GOT3 (cell line): ENCODE results near the gene MICU1.
"Not testable (repeated sequence)": the region's sequence is repeated elsewhere in the genome, so short reads cannot be mapped to it uniquely, and the experiment has no call there.

Experiments used
- DNase-seq: peaks from one replicate; lab custom pipeline; 2025; ENCODE audit warnings: mixed read lengths; lab: John Stamatoyannopoulos, UW

The MICU1 gene

DNA sequence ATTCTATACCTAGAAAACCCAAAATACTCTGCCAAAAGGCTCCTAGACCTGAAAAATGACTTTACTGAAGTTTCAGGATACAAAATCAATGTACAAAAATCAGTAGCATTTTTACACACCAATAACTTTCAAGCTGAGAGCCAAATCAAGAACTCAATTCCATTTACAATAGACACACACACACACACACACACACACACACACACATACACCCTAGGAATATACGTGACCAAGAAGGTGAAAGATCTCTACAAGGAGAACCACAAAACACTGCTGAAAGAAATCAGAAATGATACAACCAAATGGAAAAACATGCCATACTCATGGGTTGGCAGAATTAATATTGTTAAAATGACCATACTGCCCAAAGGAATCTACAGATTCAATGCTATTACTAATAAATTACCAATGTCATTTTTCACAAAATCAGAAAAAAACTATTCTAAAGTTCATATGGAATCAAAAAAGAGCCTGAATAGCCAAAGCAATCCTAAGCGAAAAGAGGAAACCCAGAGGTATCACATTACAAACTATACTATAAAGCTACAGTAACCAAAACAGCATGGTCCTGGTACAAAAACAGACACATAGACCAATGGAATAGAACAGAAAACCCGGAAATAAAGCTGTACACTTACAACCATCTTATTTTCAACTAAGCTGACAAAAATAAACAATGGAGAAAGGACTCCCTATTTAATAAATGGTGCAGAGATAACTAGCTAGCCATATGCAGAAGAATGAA, 122.0 kb downstream of the MICU1 start:
- no peak for DNase-seq

- no peak for DNase-seq
Observed at GRCh38 chr10:72503241-72503640, 122.6 kb downstream of the MICU1 start.

DNA sequence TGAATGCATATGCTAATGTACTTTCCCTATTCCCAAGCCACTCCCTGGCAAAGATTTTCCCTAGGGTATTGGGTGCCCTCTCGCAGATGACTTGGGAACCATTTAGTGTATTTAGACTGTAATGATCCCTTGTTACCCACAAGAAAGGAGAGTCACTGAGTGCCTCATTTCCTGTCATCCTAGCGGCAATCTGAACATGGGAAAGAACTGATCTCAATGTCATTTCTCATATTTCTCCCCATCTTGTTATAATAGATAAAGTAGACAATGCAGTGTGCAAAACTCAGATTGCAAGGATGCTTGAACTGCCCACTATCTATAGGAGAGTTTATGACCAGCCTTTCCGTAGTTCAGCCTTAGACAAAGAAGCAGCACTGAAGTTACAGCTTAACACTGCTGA, 123.3 kb downstream of the MICU1 start:
- no peak for DNase-seq

DNA sequence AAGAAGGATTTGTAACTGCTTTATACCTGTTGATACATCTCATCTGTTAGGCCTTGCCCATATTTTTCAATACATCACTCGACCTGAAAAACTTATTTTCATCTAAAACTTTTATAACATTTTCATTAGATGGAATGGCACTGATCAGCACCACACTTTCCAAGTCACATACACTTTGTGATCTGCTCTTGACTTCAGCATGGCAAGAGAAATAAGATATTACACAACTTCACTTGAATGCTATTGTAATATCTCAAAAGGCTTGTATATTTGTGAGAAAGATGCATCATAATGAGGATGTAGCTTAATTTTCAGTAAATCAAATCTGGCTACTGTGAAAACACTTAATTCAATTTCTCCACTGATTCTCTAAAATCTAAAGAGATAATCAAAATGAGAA, 126.2 kb downstream of the MICU1 start:
- no peak for DNase-seq

- DNase-seq = no peak
Observed at GRCh38 chr10:72490951-72491350, 134.9 kb downstream of the MICU1 start.

GRCh38 chr10:72487521-72487920, 138.4 kb downstream of the MICU1 start:
- DNase-seq = no peak

DNA sequence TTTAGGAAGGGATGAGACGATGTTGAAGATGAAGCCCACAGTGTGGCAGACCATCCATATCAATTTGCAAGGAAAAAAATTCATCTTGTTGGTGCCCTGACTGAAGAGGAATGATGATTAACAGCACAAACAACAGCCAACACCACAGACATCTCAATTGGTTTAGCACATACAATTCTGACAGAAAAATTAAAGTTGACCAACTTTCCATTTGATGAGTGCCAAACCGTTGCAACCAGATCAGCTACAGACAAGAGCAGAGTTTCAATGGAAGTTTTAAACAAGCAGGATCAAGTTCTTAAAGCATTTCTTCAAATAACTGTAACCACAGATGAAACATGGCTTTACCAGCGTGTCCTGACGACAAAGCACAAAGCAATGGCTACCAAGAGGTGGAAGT, 138.8 kb downstream of the MICU1 start:
- DNase-seq = no peak

DNA sequence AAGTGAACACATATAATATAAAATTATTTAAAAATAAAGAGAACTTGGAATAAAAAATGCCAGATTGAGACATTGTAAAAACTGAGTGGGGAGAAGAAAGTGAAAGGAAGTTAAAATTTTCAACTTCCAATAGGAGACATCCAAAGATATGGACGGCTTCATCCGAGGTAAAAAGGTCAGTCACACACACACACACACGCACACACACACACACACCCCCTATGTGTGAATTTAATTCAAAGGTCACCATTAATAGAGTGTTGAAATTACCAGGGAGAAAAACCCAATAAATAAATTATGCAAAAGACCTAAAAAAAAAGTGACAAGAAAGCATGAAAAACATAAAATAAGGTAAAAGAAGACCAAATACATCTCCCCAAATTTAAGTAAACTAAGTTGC, 140.2 kb downstream of the MICU1 start:
- no peak for DNase-seq

DNA sequence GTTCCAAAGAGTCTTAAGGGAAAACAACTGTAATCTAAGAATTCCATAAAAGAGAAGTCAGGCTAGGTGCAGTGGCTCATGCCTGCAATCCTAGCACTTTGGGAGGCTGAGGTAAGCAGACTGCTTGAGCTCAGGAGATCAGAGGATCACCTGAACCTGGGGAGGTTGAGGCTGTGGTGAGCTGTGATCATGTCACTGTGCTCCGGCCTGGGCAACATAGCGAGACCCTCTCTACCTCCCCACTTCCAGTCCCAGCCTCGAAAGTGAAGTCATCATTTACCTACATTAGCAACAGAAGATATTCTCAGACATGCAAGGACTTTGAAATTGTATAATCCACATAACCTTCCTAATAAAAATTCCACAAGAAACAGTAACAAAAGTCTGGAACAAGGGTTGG, 141.4 kb downstream of the MICU1 start:
- no peak for DNase-seq

DNA sequence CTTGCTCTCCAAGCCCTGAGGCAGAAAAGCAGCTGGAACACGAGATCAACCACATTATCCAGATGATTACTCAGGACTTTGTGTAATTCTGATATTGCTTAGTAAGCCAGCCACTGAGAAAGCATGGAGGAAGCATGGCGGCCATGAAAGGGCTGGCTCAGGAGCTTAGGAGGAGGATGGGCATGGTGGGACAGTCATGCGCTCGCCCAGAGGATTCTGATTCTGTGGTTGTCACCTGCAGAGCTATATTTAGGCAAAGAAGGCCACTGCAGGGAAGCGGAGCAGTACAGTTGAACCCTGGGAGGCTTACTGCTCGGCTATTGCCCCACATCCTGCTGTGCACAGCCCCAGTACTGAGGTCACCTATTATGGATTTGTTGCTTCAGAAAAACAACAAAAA, 142.4 kb downstream of the MICU1 start:
- DNase-seq = no peak

DNA sequence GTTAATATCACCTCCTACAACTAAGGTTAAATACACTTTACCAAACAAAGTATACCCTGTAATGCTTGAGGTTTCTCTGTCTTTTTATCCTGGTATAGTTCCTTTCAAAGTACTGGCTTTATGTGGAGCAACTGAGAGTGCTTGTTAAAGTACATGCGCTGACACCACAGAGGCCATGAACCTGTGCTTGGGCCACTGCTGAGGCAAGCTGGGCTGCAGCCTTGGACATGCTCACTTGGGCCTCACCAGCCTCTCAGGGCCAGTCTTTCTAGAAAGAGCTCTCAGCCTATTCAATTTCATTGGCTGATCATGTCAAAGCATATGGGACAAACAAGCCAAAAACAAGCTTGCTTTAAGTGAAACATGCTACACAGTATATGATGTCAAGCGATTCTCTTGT, 145.0 kb downstream of the MICU1 start:
- no peak for DNase-seq

DNA sequence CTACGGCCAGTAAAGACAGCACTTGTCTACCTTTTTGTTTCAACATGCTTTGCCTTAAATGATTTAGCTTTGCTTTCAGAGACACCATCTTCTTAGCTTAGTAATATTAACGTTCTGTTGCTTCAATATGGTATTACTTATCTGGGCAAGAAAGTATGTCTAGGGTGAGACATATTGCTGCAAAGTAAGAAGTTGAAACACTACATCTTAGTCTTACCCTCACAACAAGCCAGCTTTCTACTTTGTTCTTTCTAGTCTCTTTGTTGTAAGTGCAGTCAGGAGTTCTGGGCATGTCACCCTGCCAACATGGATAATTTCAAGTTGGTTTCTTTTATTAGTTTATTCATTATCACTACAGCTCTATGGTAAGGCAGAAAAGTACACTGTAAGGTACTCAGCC, 148.4 kb downstream of the MICU1 start:
- DNase-seq = no peak

DNA sequence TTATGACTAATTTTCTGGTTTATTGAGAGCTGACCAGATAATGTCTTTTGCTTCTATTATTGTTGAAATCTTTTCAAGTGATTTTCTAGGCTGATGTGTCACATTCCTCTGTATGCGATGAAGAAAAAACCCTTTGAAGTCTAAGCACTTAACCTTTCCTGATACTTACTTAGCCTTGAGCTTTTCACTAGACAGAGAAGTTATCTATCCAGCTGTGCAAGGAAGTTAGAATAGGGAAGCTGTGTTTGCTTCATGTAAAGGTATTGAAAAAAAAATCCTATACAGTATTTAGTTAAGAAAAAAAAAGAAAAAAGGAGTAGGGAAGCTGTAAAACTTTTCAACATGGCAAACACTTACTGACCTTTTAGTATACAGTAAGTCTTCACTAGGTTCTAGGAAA, 153.6 kb downstream of the MICU1 start:
- no peak for DNase-seq

- DNase-seq = no peak
Observed at GRCh38 chr10:72470666-72471065, 155.2 kb downstream of the MICU1 start.

GRCh38 chr10:72467064-72467463, 158.8 kb downstream of the MICU1 start:
- not testable (repeated sequence) for DNase-seq

GRCh38 chr10:72466018-72466417, 159.9 kb downstream of the MICU1 start:
- no peak for DNase-seq

GRCh38 chr10:72464438-72464837, 161.4 kb downstream of the MICU1 start:
- DNase-seq = no peak

DNA sequence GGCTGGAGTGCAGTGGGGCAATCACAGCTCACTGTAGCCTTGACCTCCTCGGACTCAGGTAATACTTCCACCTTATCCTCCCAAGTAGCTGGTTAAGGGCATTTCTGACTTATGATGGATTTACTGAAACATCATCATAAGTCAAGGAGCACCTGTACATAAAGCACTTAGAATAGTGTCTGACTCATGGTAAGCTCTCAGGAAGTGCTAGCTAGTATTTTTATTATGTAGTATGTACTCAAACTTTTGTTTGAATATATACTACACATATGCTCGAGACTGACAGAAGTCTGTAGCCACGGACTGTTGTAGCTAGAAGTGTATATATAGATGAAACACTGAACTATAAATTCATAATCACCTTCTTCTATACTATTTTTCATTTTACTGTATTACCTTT, 163.6 kb downstream of the MICU1 start:
- no peak for DNase-seq

- DNase-seq = no peak
Observed at GRCh38 chr10:72461085-72461484, 164.8 kb downstream of the MICU1 start.

- DNase-seq = no peak
Observed at GRCh38 chr10:72460284-72460876, 165.5 kb downstream of the MICU1 start.

GRCh38 chr10:72459301-72459700, 166.6 kb downstream of the MICU1 start:
- DNase-seq = no peak

DNA sequence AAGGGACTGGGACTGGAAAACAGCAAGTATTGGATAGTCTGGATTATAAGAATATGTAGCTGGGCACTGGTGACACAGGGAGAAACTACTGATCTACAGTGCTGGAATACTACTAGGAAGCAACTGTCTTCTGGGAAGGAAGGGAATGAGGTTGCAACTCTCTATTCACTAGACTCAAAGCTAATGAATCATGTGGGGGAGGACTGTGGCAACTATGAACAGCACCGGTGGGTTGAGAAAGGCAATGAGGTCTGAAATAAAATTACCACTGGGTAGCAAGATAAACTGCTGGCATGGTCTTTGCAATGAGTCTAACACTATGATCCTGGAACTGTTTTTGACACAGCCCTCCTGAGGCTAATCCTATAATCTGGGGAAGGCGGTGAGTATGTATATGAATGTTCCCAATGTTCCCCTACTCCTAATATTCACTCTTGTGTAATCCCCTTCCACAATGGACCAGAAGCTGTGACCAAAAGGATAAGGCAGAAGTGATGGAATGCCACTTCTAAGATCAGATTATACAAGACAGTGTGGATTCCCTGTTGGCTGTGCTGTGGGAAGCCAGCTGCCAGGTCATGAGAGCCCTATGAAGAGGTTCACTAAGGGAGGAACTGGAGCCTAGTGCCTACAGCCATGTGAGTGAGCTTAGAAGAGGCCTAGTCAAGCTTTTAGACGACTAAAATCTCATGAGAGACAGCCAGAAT, 169.8 kb downstream of the MICU1 start:
- DNase-seq = no peak

DNA sequence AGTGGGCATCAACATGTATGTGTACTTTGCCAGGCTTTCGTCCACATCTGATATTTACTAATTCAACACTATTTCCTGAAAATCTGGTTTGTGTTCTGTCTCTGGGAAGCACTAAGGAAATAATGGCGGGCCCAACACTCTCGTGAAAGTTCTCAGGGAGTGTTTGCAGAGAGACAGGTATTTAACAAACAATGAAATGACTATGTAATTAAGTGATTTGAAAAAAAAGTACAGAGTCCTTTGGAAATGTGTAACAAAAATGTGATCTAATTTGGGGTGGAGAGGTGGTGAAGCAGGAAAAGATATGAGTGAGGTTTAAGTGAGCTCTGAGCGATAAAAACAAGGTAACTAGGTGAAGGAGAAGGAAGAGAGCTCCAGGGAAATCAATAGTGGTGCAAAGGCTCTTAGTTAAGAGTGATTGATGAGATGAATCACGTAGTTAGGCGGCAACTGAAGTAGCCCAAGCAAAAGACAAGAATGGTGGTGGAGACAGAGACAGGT, 175.9 kb downstream of the MICU1 start:
- no peak for DNase-seq
